ENCODE data around the gene ZBTB20. TPM values are rescaled to one million over a fixed set of nuclear protein-coding genes. Genes with fewer than 3 reads are reported as not detected.

ZBTB20 gene
- total and polyA plus RNA-seq, 4 donors: 0.88 to 83.2 (median 20.4) TPM

DNA sequence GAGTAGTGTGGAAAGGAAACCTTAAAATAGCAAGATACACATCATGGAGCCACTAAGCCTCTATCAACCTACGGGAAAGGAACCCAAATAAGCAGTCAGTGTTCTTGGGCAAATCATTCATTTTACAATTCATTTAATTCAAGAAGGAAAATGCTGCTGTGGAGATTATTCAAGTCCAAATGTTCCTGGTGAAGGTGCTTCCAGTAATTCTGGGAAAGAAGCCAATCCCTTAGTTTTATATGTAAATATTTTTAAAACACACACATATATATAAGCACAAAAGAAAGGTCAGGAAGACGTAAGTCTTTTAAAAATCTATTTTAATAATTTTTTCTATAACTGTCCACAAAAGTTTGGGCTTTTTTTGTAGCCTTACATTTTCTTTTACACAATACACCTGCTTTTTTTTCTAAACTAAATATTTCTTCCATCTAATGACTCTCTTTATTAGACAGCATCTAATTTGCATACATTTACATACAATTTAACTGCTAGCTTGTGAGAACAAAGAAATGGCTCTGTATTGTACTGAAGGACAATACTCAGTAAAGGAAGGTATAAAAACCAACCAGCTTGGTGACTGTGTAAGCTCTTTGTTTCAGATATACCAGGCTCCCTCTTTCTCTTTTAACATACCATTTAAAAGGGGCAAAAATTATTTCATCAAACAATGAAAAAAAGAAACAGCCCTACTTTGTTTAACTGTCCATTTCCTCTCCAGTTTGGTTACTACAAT, 269.5 kb downstream of the ZBTB20 start:
- TF ChIP-seq RXRA (IDR thresholded peaks at IDR 0.05) (no peak), REST (IDR thresholded peaks at IDR 0.05) (no peak), SP1 (IDR thresholded peaks at IDR 0.05) (no peak), FOXA1 (IDR thresholded peaks at IDR 0.05) (no peak), EGR1 (IDR thresholded peaks at IDR 0.05; ENCODE audit: low read depth in 2 of 2) (no peak), NR2F2 (IDR thresholded peaks at IDR 0.05) (no peak), HNF4G (IDR thresholded peaks at IDR 0.05) (no peak), GABPA (IDR thresholded peaks at IDR 0.05 in 1 of 2, conservative IDR thresholded peaks at IDR 0.05 in 1 of 2) (no peak), HNF4A (conservative IDR thresholded peaks at IDR 0.05) (no peak), TAF1 (conservative IDR thresholded peaks at IDR 0.05) (no peak)
- TF ChIP-seq, protein P1, sequence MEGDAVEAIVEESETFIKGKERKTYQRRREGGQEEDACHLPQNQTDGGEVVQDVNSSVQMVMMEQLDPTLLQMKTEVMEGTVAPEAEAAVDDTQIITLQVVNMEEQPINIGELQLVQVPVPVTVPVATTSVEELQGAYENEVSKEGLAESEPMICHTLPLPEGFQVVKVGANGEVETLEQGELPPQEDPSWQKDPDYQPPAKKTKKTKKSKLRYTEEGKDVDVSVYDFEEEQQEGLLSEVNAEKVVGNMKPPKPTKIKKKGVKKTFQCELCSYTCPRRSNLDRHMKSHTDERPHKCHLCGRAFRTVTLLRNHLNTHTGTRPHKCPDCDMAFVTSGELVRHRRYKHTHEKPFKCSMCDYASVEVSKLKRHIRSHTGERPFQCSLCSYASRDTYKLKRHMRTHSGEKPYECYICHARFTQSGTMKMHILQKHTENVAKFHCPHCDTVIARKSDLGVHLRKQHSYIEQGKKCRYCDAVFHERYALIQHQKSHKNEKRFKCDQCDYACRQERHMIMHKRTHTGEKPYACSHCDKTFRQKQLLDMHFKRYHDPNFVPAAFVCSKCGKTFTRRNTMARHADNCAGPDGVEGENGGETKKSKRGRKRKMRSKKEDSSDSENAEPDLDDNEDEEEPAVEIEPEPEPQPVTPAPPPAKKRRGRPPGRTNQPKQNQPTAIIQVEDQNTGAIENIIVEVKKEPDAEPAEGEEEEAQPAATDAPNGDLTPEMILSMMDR (IDR thresholded peaks at IDR 0.05; ENCODE audit: low read depth, low read length, missing input control): no peak
- TF ChIP-seq, protein P2, sequence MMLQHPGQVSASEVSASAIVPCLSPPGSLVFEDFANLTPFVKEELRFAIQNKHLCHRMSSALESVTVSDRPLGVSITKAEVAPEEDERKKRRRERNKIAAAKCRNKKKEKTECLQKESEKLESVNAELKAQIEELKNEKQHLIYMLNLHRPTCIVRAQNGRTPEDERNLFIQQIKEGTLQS (IDR thresholded peaks at IDR 0.05): no peak
- no peaks in the 10 kb centered on the region for H3K36me3 ChIP-seq (ENCODE audit: control insufficient read depth in 4 of 4, insufficient read depth in 3 of 4, low read depth in 1 of 4, low read length in 3 of 4)
- no peak overlapping the region for H3K27ac ChIP-seq (ENCODE audit: low read depth in 1 of 2, low read length in 2 of 2)
- whole genome bisulfite sequencing: 64% methylated on average over 2 of the region's 2 CpGs
- H3K4me1 ChIP-seq (ENCODE audit: control insufficient read depth in 4 of 4, insufficient read depth in 4 of 4, low read length in 3 of 4): peaks cover 6 to 52% (median 39%) of the 10 kb centered on the region in 4 donors
- H3K4me3 ChIP-seq (ENCODE audit: low read depth in 1 of 3, low read length in 3 of 3): no peak overlapping the region
- no peaks in the 10 kb centered on the region for H3K27me3 ChIP-seq (ENCODE audit: control insufficient read depth in 4 of 4, insufficient read depth in 4 of 4, low read length in 3 of 4)
- H3K9ac ChIP-seq (ENCODE audit: low read depth in 1 of 2, low read length in 2 of 2): no peak overlapping the region
- no peak for DNase-seq (ENCODE audit: low spot score)
- no peaks in the 10 kb centered on the region for H3K9me3 ChIP-seq (ENCODE audit: control insufficient read depth in 4 of 4, low read length in 3 of 4)

DNA sequence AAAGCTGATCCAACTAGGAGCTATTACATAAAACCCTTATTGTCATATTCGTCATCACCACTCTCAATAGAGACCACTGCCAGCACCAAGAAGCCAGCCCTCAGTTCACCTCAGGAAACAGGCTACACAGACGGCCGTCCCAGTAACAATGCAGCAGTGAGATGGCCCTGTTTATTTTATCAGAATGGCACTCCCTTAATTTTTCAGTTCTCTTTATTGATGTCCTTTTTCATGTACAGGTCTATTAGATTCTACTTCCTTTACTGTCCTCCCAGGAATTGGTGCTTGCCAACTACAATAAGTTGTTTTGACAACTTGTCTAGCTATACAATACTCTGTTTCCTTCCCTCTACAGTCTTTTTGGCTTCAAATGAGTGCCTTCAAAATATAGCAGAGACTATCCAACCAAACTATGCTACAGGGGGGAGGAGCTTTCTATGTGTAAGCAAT, 272.5 kb downstream of the ZBTB20 start:
- Histone ChIP-seq H3K9ac (ENCODE audit: low read depth in 1 of 2, low read length in 2 of 2) (no peak overlapping the region), H3K4me1 (ENCODE audit: control insufficient read depth in 4 of 4, insufficient read depth in 4 of 4, low read length in 3 of 4) (peaks cover 8 to 62% (median 37%) of the 10 kb centered on the region in 4 donors), H3K27ac (ENCODE audit: low read depth in 1 of 2, low read length in 2 of 2) (peak overlapping the region; percentile 65 to 80), H3K27me3 (ENCODE audit: control insufficient read depth in 4 of 4, insufficient read depth in 4 of 4, low read length in 3 of 4) (no peaks in the 10 kb centered on the region), H3K9me3 (ENCODE audit: control insufficient read depth in 4 of 4, low read length in 3 of 4) (no peaks in the 10 kb centered on the region), H3K4me3 (ENCODE audit: low read depth in 1 of 3, low read length in 3 of 3) (no peak overlapping the region), H3K36me3 (ENCODE audit: control insufficient read depth in 4 of 4, insufficient read depth in 3 of 4, low read depth in 1 of 4, low read length in 3 of 4) (no peaks in the 10 kb centered on the region)
- TF ChIP-seq TAF1 (conservative IDR thresholded peaks at IDR 0.05) (no peak), JUND (IDR thresholded peaks at IDR 0.05) (no peak), HNF4A (conservative IDR thresholded peaks at IDR 0.05) (no peak), REST (IDR thresholded peaks at IDR 0.05) (no peak), YY1 (IDR thresholded peaks at IDR 0.05) (no peak), GABPA (IDR thresholded peaks at IDR 0.05 in 1 of 2, conservative IDR thresholded peaks at IDR 0.05 in 1 of 2) (no peak), EGR1 (IDR thresholded peaks at IDR 0.05; ENCODE audit: low read depth in 2 of 2) (no peak), SP1 (IDR thresholded peaks at IDR 0.05) (no peak), NR2F2 (IDR thresholded peaks at IDR 0.05) (no peak)
- TF ChIP-seq, protein P2 (IDR thresholded peaks at IDR 0.05): no peak
- TF ChIP-seq, protein P1 (IDR thresholded peaks at IDR 0.05; ENCODE audit: low read depth, low read length, missing input control): no peak
- TF ChIP-seq, protein P3, sequence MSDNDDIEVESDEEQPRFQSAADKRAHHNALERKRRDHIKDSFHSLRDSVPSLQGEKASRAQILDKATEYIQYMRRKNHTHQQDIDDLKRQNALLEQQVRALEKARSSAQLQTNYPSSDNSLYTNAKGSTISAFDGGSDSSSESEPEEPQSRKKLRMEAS (IDR thresholded peaks at IDR 0.05): no peak
- no peak for DNase-seq (ENCODE audit: low spot score)
- WGBS: 17% methylated on average over 3 of the region's 3 CpGs

All from liver (tissue), 9 donors.